CD4-positive, alpha-beta T cell treated with Interleukin-4 for 4 hours (primary cell): ENCODE measurements around the gene TSNAX.
A peak's percentile ranks its signal among the peaks of the same experiment; 100 is the strongest.

ENCODE experiments used
- DNase-seq: peaks from one replicate; pipeline ENCODE4 v3.0.0-alpha.2; 2020

TSNAX gene

DNA sequence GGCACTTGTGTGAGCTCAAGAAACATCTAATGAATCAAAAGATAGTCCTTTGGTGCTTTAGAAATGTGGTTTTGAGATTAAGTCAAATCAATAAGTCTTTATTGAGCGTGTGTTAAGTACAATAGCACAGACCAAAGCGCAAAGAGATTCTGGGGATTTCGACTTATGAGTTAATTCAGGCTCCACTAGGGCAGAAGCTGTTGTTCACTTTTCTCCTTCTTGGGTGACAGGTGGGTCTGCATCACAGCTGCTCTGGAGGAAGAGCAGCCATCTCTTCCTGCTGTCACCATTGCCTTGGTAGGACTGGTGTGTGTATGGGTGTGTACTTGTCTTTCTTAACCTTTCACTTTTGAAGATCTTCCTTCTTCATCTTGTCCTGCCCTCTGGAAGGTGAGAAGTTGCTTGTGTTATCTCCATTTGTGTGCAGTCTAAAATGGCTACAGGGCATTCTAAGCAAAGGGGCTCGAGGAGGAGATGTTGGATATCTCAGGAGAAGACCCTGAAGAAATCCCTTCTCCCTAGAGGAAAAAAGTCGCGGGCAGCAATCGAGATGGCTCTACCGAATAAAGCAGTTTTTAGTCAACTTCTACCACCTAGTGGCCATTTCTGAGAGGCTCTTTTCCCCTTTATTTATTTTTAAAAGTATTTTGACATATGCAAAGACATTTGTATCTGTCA is 75.3 kb downstream of the TSNAX start:
- peak; percentile 65 for DNase-seq

DNA sequence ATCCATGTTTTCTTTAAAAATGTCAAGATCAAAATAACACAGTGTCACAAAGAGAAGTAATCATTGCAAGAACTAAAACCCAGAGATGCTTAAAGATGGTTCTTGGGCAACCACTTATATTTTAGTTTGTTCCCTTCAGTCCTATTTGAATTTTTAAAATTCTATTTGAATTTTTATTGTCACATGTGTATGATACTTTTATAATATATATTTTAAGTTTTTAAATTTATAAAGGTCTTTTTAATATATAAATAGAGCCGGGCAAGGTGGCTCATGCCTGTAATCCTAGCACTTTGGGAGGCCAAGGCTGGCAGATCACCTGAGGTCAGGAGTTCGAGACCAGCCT is 75.8 kb downstream of the TSNAX start:
- DNase-seq, result no peak

DNA sequence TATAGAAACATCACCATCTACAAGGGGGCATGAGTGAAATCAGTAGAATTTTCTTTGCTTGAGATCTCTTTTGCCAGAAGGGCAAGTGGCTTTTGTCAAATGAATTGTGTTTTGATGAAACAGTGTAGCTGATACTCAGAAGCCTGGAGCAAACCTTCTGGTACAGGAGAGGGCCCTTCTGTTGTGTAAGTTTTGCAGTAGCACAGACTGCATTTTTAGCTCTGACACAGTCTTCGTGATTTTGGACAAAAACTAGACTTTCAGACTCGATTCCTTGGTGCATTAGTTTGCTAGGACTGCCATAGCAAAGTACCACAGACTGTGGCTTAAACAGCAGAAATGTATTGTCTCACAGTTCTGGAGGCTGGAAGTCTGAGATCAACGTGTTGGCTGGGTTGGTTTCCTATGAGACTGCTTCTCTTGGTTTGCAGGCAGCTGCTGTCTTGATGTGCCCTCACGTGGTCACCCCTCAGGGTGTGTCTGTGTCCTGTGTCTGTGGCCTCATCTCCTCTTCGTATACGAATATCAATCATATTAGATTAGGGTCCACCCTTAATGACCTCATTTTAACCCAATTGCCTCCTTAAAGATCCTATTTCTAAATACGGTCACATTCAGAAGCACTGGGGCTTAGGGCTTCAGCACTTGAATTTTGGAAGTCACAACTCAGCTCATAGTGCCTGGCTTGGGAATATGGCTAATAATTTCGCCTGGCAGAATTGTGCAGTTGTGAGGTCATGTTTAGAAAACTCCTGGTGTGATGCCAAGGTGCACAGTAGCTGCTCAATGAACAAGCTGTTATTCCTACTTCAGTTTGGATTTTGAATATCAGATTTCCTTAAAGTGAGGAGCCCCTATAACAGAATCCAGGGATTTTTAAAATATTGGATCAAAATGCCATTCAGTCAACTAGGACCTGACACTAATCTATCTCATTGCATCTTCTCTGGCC is 77.0 kb downstream of the TSNAX start:
- DNase-seq, result no peak

DNA sequence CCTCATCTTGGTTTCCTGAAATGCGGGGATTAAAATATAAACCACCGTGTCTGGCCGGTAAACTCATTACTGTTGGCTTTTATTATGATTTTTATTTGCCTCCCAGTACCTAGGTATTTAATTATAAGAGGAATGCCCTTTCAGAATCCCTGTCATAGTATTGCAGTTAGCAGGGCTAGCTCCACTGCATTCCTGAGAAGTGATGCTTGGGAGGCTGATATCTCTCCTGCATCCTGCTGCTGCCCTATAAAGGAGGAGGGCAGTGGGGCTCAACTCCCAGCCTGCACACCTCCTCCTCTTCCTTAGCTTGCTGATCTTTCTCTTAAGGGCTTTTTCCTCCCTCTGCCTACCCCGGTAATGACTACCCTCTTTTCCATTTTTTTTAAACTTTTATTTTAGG is 78.2 kb downstream of the TSNAX start:
- DNase-seq, result no peak

DNA sequence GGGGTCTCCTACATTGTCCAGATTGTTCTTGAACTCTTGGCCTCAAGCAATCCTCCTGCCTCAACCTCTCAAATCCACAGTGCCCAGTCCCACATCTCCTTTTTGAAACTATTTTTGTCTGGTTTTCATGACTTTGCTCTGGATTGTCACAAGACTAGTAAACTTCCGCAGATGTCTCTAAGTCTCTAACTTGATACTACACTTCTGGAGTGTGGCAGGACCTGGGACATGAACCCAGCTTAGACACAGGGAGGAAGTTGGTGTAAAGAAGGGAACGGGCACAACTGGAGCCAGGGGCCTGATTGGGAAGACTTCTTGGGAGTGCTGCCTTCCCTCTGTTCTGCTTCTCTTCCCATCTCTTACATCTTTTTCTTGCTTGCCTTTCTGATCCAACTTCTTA is 81.9 kb downstream of the TSNAX start:
- no peak for DNase-seq

DNA sequence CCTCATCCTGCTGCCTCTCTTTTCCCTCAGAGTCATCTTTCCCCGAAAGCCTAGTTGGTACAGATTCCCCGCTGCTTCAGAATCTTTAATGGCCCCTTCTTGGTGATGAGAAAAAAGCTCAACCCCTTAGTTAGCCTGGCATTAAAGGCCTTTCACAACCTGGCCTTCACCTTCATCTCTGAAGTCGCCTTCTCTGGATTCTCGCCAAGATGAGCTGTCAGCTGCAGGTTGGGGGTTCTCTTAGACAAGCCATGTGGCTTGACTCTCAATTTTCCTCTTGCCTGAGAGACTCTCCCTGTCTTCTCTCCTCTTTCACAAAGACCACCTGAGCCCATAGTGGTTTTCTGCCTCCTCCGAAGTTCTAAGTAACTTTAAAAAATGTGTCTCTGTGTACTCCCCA is 82.6 kb downstream of the TSNAX start:
- DNase-seq, result no peak

DNA sequence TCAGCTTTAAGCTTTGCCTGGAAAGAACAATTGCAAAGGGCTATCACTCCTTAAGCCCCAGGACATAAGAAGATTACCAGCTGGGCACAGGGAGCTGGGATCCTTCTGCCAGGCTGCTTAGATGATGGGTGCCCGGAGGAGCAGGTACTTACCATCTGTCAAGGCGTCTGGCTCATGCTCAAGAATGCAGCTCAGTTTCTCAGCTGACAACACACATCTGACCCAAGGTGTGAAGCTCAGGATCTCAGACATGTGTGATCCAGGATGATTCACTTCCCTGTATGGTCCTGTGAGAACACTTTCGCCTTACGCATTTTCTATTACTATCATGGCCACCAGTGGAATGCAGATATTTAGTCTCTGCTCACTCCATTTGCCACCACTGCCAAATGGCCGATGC is 83.4 kb downstream of the TSNAX start:
- DNase-seq, result no peak

DNA sequence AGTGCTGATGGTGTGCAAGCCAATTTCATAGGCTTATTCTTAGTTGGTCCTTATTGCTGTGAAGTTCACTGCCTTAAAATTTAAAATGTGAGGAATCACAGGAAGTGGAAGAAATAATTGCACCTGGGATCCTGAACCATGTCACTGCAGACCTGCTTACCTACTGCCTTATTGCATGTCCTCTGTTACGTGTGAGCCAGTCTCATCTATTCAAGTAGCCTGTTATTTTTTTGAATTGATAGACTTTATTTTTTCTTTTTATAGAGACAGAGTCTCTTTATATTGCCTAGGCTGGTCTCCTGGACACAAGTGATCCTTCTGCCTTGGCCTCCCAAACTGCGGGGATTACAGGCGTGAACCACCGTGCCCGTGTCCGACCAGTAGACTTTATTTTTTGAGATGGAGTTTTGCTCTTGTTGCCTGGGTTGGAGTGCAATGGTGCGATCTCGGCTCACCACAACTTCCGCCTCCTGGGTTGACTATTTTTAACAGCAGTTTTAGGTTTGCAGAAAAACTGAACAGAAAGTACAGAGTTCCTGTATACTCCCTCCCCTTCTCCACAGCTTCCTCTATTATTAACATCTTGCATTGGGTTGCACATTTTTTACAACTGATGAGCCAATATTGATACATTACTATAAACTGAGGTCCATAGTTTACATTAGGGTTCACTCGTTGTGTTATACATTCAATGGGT is 84.1 kb downstream of the TSNAX start:
- DNase-seq, result peak; percentile 68

DNA sequence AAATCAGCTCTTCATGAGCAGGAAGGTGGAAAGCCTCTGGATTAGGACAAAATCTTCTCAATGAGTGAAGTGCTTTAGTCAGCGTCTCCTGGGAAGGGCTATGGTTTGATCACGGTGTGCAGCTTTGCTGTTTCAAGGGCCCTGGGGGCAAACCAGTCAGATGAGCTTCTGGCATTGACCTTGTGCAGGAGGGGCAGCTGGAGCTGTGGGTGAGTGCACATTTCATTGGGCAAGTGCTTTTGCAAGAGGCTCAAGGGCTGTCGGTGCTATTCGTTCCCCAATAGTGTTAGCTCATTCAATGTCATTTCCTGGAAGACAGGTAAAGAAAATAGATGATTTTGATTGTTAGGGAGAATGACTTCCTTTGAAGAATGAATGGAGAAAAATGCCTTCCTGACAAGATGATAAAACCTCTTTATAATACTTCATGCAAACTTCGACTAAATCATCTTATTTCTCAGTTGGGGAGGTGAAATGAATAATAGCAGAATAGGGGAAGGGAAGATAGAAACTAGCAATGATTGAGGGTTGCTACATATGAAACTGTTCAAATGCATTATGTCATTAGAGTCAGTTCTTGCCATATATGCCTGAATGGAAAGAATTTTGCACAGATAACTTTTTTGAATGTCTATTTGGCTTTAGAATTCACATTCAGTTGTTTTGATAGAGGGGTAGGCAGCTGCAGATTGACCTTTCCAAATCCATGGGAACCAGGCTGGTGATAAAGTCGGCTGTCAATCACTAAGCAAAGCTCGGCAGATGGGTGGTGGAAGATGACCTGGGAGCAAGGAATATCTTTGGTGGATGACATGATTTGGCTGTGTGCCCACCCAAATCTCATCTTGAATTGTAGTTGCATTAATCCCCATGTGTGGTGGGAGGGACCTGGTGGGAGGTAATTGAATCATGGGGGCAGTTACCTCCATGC is 85.2 kb downstream of the TSNAX start:
- DNase-seq, result no peak
